Measurements from ENCODE around the gene TSEN34.
"Not testable (repeated sequence)": the region's sequence is repeated elsewhere in the genome, so short reads cannot be mapped to it uniquely, and the experiment has no call there.

TSEN34 gene

GRCh38 chr19:54188215-54188871 is 2.8 kb upstream of the TSEN34 start:
- DNase-seq (ENCODE audit: low read depth), result peak; percentile 66

- no peak for DNase-seq (ENCODE audit: low read depth)
Measured at GRCh38 chr19:54189145-54189734, 1.9 kb upstream of the TSEN34 start, which contains the start of gene MBOAT7. Gene MBOAT7 (minus strand): TSS chr19:54189580. CDS start chr19:54188508, 1,072 bp downstream.

GRCh38 chr19:54189735-54190502 is 1.2 kb upstream of the TSEN34 start:
- DNase-seq (ENCODE audit: low read depth), result peak; percentile 100

- peak; percentile 100 for DNase-seq (ENCODE audit: low read depth)
Measured at GRCh38 chr19:54190503-54191010, 551 bp upstream of the TSEN34 start.

- no peak for DNase-seq (ENCODE audit: low read depth)
Measured at GRCh38 chr19:54191811-54192453, 824 bp downstream of the TSEN34 start.

GRCh38 chr19:54193011-54193410 is 1.9 kb downstream of the TSEN34 start:
- no peak for DNase-seq (ENCODE audit: low read depth)

GRCh38 chr19:54194463-54194862 is 3.4 kb downstream of the TSEN34 start:
- not testable (repeated sequence) for DNase-seq (ENCODE audit: low read depth)

GRCh38 chr19:54196536-54196935 is 5.4 kb downstream of the TSEN34 start:
- no peak for DNase-seq (ENCODE audit: low read depth)

- DNase-seq (ENCODE audit: low read depth), result no peak
Measured at GRCh38 chr19:54197121-54197520, 6.0 kb downstream of the TSEN34 start.

GRCh38 chr19:54199401-54199800 is 8.3 kb downstream of the TSEN34 start:
- no peak for DNase-seq (ENCODE audit: low read depth)

GRCh38 chr19:54201172-54201701 is 10.1 kb downstream of the TSEN34 start:
- DNase-seq (ENCODE audit: low read depth), result no peak

- no peak for DNase-seq (ENCODE audit: low read depth)
Measured at GRCh38 chr19:54201980-54202379, 10.9 kb downstream of the TSEN34 start.

GRCh38 chr19:54203151-54203611 is 12.1 kb downstream of the TSEN34 start:
- no peak for DNase-seq (ENCODE audit: low read depth)

- no peak for DNase-seq (ENCODE audit: low read depth)
Measured at GRCh38 chr19:54204767-54205468, 13.8 kb downstream of the TSEN34 start.

- no peak for DNase-seq (ENCODE audit: low read depth)
Measured at GRCh38 chr19:54206030-54206830, 15.1 kb downstream of the TSEN34 start.

GRCh38 chr19:54206831-54207177 is 15.7 kb downstream of the TSEN34 start:
- no peak for DNase-seq (ENCODE audit: low read depth)

GRCh38 chr19:54207193-54207592 is 16.1 kb downstream of the TSEN34 start:
- DNase-seq (ENCODE audit: low read depth), result not testable (repeated sequence)

- no peak for DNase-seq (ENCODE audit: low read depth)
Measured at GRCh38 chr19:54207676-54207982, 16.5 kb downstream of the TSEN34 start.

GRCh38 chr19:54207983-54208783 is 17.1 kb downstream of the TSEN34 start:
- no peak for DNase-seq (ENCODE audit: low read depth)

GRCh38 chr19:54208784-54209057 is 17.6 kb downstream of the TSEN34 start:
- DNase-seq (ENCODE audit: low read depth), result no peak
